ENCODE results near the gene KDM4E. TPM values are rescaled to one million over a fixed set of nuclear protein-coding genes. Genes with fewer than 3 reads are reported as not detected.

KDM4E gene
- total RNA-seq = not detected

DNA sequence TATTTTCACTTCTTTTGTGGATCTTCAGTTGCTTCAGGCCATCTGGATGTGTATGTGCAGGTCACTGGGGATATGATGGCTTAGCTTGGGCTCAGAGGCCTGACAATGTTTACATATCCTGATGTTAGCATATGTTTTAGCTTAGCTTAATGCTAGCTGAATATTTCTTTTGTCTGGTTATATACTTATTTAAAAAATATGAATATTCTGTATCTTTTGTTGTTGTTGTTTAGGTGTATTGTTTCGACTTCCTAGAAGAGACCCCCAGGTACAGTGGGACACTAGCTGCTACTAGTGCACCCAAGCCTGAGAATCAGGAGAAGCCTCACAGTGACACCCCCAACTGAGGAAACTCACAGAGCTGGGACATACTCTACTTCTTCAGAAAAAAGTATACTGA lies at the start of gene KDM4E:
Gene KDM4E (plus strand): TSS at position 301 of the 400 bp plus-strand sequence. CDS start 300 bp downstream, outside the sequence.
- no peaks in the 10 kb centered on the region for H3K9me3 ChIP-seq
- no peak within 1 kb of the TSS for H3K27ac ChIP-seq
- no peaks in the 10 kb centered on the region for H3K27me3 ChIP-seq
- no peaks in the 10 kb centered on the region for H3K4me1 ChIP-seq
- TF ChIP-seq, protein P1, sequence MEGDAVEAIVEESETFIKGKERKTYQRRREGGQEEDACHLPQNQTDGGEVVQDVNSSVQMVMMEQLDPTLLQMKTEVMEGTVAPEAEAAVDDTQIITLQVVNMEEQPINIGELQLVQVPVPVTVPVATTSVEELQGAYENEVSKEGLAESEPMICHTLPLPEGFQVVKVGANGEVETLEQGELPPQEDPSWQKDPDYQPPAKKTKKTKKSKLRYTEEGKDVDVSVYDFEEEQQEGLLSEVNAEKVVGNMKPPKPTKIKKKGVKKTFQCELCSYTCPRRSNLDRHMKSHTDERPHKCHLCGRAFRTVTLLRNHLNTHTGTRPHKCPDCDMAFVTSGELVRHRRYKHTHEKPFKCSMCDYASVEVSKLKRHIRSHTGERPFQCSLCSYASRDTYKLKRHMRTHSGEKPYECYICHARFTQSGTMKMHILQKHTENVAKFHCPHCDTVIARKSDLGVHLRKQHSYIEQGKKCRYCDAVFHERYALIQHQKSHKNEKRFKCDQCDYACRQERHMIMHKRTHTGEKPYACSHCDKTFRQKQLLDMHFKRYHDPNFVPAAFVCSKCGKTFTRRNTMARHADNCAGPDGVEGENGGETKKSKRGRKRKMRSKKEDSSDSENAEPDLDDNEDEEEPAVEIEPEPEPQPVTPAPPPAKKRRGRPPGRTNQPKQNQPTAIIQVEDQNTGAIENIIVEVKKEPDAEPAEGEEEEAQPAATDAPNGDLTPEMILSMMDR (IDR thresholded peaks at IDR 0.05) = no peak
- no peaks in the 10 kb centered on the region for H3K36me3 ChIP-seq
- no peak for DNase-seq (ENCODE audit: low spot score)
- H3K4me3 ChIP-seq = no peak within 1 kb of the TSS

- peaks cover 0 to 12% of the 10 kb centered on the region in 2 donors for H3K4me1 ChIP-seq
- TF ChIP-seq, protein P1 (IDR thresholded peaks at IDR 0.05) = no peak
- H3K4me3 ChIP-seq = no peak overlapping the region
- H3K36me3 ChIP-seq = peaks cover 12% of the 10 kb centered on the region
- H3K9me3 ChIP-seq = no peaks in the 10 kb centered on the region
- DNase-seq (ENCODE audit: low spot score) = no peak
- no peaks in the 10 kb centered on the region for H3K27me3 ChIP-seq
- no peak overlapping the region for H3K27ac ChIP-seq
Measured at GRCh38 chr11:94975599-94975998, 49.5 kb upstream of the KDM4E start.

- Histone ChIP-seq H3K4me1 (no peaks in the 10 kb centered on the region), H3K9me3 (no peaks in the 10 kb centered on the region), H3K27ac (no peak overlapping the region), H3K27me3 (no peaks in the 10 kb centered on the region), H3K36me3 (no peaks in the 10 kb centered on the region), H3K4me3 (no peak overlapping the region)
- TF ChIP-seq, protein P1 (IDR thresholded peaks at IDR 0.05) = no peak
- no peak for DNase-seq (ENCODE audit: low spot score)
Measured at GRCh38 chr11:94987378-94987777, 37.7 kb upstream of the KDM4E start.

DNA sequence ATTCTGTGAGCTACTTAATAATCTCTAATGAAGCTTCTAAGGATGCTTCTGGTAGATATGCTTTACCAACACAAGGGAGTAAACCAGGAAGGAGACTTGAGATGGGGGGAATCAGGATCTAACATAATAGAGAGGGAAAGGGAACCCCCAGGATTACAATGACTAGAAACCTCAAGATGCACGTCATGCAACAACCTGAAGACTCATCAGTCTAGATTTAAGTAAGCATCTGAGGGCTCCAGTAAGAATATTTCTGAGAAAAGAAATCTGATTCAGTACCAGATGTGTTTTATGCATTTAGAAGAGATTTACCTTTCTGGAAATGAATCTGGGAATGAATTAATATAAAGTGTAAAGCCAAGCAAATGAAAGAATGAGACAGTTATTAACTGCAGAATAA lies 36.3 kb upstream of the KDM4E start:
- DNase-seq (ENCODE audit: low spot score) = no peak
- H3K4me1 ChIP-seq = no peaks in the 10 kb centered on the region
- H3K36me3 ChIP-seq = no peaks in the 10 kb centered on the region
- no peaks in the 10 kb centered on the region for H3K27me3 ChIP-seq
- TF ChIP-seq, protein P1 (IDR thresholded peaks at IDR 0.05) = no peak
- H3K4me3 ChIP-seq = no peak overlapping the region
- H3K9me3 ChIP-seq = no peaks in the 10 kb centered on the region
- no peak overlapping the region for H3K27ac ChIP-seq

GRCh38 chr11:94993400-94993943 lies 31.6 kb upstream of the KDM4E start:
- no peak overlapping the region for H3K27ac ChIP-seq
- H3K4me1 ChIP-seq = no peaks in the 10 kb centered on the region
- TF ChIP-seq, protein P1 (IDR thresholded peaks at IDR 0.05) = no peak

GRCh38 chr11:94997437-94997836 lies 27.6 kb upstream of the KDM4E start:
- no peak for DNase-seq (ENCODE audit: low spot score)
- Histone ChIP-seq H3K36me3 (no peaks in the 10 kb centered on the region), H3K27me3 (no peaks in the 10 kb centered on the region), H3K4me3 (no peak overlapping the region), H3K27ac (no peak overlapping the region), H3K4me1 (no peaks in the 10 kb centered on the region), H3K9me3 (no peaks in the 10 kb centered on the region)
- TF ChIP-seq, protein P1 (IDR thresholded peaks at IDR 0.05) = no peak

More at GRCh38 chr11:94993400-94993943, 31.6 kb upstream of the KDM4E start:
- no peak for DNase-seq (ENCODE audit: low spot score)
- Histone ChIP-seq H3K4me3 (no peak overlapping the region), H3K27me3 (no peaks in the 10 kb centered on the region), H3K36me3 (no peaks in the 10 kb centered on the region), H3K9me3 (no peaks in the 10 kb centered on the region)
